NCI-H345 (cell line): ENCODE data around the gene ASB6.
"Not testable (repeated sequence)": the region's sequence is repeated elsewhere in the genome, so short reads cannot be mapped to it uniquely, and the experiment has no call there.

ENCODE experiments used
- DNase-seq: peaks from one replicate; lab custom pipeline; 2025; lab: John Stamatoyannopoulos, UW

ASB6 gene

GRCh38 chr9:129667378-129667777 is 25.4 kb upstream of the ASB6 start:
- DNase-seq, result no peak

DNA sequence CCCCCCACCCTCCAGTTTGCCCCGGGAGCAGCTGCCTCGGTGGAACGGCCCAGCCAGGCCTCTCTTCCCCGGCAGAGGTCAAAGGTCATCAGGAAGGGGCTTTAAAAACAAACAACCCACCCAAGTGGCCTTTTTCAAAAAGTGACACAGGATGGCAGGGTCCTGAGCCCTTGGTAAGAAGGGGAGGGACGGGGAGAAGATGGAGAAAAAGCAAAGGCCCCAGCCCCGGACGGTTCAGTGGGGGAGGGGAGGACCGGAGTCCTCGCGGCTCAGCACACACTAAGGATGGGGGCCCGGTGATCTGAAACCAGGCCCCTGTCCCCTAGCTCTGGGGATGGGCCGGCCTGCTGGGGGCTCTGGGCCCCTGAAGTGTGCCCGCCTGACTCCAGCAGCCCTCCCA is 24.6 kb upstream of the ASB6 start:
- no peak for DNase-seq

DNA sequence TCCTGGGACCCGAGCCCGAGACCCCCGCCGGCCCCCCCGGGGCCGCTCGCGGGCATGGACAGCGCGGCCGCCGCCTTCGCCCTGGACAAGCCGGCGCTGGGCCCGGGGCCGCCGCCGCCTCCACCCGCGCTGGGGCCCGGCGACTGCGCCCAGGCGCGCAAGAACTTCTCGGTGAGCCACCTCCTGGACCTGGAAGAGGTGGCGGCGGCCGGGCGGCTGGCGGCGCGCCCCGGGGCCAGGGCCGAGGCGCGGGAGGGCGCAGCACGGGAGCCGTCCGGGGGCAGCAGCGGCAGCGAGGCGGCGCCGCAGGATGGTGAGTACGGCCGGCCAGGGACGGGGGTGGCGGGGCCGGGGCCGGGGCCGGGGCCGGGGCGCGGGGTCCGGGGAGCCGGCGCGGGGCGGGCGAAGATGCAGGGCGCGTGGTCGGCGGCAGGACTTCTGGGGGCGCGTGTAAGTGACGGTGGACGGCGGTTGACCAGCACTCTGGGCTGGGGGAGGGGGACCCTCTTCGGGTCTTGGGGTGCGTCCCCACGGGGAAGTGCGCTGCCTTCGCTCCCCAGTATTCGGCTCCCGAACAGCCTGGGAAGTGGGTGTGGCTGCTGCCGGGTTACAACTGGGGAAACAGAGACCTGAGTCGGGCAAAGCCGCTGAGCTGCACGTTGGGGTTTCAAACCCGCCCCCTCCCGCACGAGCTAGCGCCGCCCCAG is 24.0 kb upstream of the ASB6 start:
- no peak for DNase-seq

DNA sequence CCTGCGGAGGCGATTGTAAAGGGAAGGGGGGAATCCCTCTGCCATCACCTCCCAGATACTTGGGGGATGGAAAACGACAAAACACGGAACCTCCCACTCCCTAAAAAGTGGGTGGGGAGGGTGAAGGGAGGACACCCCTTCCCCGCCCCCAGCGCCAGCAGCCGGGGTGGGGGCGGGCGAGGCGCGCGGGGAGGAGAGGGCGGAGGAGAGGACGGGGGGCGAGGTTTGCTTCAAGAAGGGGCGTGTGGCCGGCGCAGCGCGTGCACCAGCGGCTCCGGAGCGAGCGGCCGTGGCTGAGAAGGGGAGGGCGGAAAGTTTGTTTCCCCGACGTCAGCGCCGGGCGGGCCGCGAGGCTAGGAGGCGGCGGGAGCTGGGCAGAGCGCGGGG is 23.4 kb upstream of the ASB6 start, which contains the start of gene PRRX2:
TSS of gene PRRX2 (plus strand) at position 259 of the 387 bp plus-strand sequence. CDS start 221 bp downstream, outside the sequence.
- DNase-seq, result peak; percentile 4

GRCh38 chr9:129664746-129665388 is 22.9 kb upstream of the ASB6 start:
- DNase-seq, result no peak

DNA sequence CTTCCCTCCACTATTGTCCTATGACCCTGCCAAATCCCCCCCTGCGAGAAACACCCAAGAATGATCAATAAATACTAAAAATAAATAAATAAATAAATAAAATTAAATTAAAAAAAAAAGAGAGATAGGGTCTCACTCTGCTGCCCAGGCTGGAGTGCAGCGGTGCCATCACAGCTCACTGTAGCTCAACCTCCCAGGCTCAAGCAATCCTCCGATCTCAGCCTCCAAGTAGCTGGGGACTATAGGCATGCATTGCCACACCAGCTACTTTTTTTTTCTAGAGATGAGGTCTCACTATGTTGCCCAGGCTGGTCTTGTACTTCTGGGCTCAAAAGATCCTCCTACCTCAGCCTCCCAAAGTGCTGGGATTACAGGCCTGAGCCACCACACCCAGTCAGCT is 20.3 kb upstream of the ASB6 start:
- DNase-seq, result not testable (repeated sequence)

DNA sequence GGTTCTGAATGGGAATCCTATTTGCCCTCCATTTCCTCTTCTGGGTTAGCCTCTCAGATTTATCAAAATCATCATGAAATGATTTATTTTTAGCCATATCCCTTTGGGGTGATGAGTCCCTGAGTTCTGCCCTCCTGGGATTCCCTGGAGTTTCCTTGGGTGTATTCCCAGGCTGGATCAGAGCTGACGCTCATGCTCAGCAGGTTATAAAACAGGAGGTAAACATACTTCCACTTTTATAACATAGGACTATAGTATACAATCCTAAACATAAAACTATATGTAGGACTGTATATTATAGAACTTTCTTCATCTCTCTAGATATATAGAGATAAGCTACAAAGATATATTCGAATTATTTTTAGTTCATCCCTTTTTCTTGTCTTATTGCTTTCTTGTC is 19.1 kb upstream of the ASB6 start:
- no peak for DNase-seq

DNA sequence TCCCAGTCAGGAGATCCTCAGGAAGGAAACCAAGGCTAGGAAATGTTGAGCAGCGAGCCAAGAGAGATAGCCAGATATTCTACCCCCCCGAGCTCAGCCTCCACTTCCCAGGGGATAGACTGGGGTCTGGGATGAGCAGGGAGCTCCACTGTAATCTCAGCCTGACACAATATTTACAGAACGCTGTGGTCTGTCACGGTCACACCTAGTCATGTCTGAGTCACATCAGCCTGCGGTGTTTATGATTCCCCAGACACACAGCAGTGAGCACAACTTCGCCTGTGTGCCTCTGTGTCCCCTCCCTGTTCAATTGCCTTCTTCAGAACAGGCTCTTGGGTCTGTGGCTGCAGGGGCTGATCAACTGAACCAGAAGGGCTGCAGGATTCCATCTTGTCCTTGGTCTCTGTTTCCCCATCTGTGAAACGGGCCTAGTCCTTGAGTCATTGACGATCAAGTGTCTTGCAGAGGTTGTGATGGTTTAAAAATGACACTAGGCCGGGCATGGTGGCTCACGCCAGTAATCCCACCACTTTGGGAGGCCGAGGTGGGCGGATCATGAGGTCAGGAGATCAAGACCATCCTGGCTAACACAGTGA is 14.9 kb upstream of the ASB6 start:
- no peak for DNase-seq

DNA sequence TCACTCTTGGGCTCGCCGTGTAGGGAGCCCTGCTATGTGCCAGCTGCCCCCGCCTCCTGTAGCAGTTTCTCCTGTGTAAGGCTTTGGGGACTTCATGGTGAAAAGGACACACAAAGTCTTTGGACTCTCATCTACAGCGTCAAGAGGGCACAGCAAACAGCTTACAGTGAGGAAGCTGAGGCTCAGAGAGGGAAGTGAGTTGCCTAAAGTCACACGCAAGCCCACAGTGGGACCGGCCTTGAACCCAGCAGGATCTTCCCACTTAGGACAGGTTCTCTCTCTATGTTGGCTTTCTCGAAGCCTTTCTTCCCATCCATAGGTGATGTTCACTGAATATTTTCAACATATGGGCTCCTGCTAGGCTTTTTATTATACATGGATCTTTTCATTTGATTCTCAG is 13.7 kb upstream of the ASB6 start:
- DNase-seq, result no peak

DNA sequence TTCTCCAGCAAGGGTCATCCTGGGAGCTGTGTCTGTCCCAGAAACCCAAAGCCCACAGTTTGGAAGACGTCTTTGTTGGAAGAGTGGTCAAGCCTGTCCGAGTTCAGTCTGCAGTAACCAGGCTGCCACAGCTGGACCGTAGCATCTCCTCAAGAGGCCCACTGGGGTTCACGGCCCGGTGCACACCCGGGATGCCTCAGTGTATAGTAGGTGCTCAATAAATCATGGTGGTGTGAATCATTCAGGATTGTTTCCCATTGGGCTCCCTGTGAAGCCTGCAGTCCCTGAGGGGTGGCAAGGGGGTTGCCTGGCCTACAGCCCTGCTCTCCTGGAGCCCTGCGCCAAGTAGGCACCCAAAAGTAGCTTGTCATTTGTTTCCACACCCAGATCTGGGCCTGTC is 13.2 kb upstream of the ASB6 start:
- no peak for DNase-seq

- DNase-seq, result no peak
These were observed 12.6 kb upstream of the ASB6 start for GRCh38 chr9:129654554-129655040.

DNA sequence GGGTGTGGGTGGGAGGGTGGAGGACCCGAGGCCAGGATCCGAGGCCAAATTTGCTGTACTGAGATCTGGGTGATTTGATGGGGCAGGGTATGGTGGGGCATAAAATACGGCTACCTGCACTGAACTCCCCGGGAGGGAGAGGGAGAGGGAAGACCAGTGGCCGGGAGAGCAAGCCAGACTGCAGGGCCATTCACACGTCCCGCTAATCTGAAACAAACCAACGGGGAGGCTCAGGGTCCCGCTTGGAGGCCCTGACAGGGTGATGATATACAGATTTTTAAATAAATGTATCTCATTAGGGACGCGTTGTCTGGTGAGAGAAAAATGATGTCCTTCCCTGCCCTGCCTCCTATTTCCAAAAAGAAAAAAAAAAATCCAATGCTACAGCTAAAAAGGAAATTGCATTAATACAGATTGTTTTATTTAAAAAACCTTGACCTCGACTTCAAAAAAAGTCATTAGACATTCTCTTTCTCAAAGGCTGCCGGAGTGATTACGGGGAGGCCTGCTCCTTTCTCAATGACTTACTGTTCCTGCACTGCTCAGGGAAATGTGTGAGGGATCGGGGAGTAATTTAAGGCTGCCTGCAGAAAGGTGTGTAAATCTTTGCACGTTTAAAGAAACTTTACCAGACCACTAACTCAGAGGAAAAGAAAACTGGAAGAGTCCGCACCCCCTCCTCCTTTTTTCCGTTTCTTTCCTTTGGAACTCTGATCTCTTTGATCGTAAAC is 12.0 kb upstream of the ASB6 start:
- no peak for DNase-seq

- DNase-seq, result no peak
These were observed 8.8 kb upstream of the ASB6 start for GRCh38 chr9:129650680-129651235.

DNA sequence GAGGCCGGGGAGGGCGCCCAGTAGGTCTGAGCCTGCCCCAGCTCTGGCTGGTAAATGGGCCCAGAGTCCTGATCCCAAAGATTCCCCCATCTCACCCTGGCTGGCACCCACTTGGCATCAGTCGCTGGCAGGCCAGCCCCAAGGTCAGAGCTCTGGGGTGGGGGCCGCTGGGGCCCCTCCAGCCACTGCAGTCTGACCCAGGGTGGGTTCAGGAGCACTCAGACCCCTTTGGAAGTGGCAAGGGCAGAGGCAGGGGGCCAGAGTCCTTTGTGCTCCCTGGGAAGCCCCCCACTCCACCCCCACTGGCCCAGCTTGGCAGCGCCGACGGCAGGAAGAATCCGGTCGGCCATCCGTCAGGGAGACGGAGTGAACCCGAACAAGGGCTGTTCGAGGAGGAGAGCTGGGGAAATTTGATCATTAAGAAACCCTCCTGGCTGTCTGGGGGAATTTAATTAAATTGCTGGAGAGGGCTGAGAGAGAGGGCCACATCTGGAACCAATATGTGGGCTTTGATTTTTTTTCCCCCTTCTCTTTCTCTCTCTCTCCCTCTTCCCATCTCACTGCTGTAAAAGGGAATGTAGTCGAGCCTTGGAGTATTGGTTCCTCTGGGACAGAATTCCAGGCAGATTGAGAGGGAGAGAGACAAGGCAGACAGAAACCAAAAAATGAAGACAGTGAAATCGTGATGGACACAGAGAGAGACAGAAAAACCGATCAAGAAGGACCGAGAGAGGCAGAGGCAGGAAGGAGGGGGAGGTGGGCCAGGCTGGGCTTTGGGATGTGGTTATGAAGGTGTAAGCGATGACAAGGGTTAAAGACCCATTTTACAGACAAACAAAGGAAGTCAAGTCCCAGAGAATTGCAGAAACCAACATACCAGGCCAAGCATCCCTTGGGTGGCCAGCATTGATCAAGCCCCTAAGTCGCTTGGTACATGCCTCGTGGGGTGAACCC is 8.1 kb upstream of the ASB6 start:
- DNase-seq, result no peak

GRCh38 chr9:129648764-129649115 is 6.8 kb upstream of the ASB6 start:
- no peak for DNase-seq

DNA sequence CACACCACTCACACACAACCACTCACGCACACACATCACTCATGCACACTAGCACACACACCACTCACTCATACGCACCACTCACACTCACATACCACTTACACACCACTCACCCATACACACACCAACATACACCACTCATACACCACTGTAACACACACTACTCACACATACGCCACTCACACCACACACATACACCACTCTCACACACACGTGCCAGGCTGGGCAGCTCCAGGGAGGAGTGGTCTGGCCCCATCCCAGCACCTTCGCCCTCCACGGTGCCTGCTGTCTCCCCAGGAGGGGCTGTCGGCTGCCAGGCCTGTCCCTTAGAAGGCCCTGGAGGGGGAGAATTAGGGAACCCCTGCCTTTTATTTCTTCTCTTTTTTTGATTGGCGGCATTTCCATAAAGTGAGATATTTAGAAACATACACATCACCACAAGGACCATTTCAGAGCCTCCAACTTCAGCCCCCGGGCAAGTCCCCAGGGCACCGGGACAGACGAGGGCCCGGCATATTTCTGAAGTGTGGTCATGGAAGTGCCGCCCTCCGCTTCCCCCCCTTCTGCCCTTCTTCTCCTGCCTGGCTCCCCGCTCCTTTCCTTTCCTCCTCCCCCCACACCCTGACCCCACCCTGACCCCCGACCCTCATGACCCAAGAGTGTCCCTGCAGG is 6.3 kb upstream of the ASB6 start:
- DNase-seq, result no peak

GRCh38 chr9:129647635-129648034 is 5.7 kb upstream of the ASB6 start:
- DNase-seq, result no peak

GRCh38 chr9:129646654-129647053 is 4.7 kb upstream of the ASB6 start:
- DNase-seq, result no peak

DNA sequence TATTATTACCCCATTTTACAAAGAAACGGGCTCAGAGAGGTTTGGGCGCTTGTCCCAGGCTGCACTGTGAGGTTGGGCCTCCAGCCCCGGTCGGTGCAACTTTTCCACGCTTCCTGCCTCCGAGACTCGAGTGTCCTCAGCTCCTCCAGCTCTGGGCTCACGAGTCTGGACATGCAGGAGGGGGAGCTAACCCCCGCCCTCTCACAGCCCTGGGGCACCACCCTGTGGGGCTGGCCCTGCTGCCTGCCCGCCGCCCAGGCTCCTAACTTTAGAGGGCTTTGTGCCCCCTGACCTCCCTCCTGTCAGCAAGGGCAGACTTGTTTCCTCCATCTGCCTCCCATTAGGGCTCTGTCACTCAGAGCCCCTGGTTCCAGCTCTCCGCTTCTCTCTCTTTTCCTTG is 4.3 kb upstream of the ASB6 start:
- no peak for DNase-seq

DNA sequence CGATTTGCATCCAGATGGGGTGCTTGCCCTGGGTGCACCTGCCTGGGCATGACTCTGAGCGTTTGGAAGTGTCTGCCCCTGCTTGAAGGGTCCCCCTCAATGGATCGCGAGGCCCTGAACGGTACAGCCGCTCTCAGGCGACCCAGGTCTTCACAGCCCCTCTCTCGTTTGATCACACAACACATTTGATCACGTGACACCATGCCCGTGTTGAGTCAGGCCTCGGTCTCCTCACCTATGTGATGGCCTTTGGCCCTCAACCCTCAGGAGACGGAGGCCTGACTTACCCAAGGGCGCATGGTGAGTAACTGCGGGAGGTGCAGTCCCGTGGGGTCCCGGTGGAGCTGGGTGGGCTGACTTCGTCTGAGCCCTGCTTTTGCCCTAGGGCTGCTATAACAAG is 3.0 kb upstream of the ASB6 start:
- no peak for DNase-seq

GRCh38 chr9:129644365-129644764 is 2.4 kb upstream of the ASB6 start:
- no peak for DNase-seq
